Erythroblast (primary cell): ENCODE data around the gene SOX5.

Experiments used
- GATA1 ChIP-seq: IDR thresholded peaks from 2 replicates; pipeline ENCODE4 v1.6.1; 2011; ENCODE audit warnings: low read depth, mild to moderate bottlenecking, control low read depth, low read length, moderate library complexity
- POLR2A ChIP-seq: IDR thresholded peaks from 2 replicates; pipeline ENCODE4 v1.6.1; 2011; ENCODE audit warnings: mild to moderate bottlenecking, low read length

DNA sequence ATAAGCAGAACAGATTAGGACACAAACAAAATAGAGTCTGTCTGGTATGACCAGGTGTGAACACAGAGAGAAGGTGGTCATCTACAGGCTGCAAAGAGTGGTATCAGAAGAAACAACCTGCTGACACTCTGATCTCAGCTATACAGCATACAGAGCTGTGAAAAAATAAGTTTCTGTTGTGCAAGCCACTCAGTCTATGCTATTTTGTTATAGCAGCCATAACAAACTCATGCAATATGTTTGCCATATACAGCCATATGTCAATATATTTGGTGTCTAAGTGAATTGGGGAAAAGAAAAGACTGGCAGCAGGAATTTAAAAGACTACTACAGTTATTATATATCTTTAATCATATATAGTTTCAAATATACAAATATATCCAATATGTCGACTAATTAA lies 300.9 kb downstream of the SOX5 start:
- TF ChIP-seq POLR2A (no peak), GATA1 (no peak)
